Hepatocyte (in vitro differentiated cells): Measurements from ENCODE around the gene SET.

Source experiments
- EZH2 ChIP-seq: fragments of 200-600 bp; sonication (generic); IDR thresholded peaks from 2 replicates; pipeline ENCODE4 v1.6.1; 2016; ENCODE audit warnings: antibody characterized with exemption, mild to moderate bottlenecking, borderline replicate concordance
- TF ChIP-seq, protein P1 (sequence below): fragments of 200-600 bp; sonication (generic); IDR thresholded peaks from 2 replicates; pipeline ENCODE4 v1.5.1; 2016; ENCODE audit warnings: antibody characterized with exemption, mild to moderate bottlenecking; ENCODE audit not compliant: poor library complexity

DNA sequence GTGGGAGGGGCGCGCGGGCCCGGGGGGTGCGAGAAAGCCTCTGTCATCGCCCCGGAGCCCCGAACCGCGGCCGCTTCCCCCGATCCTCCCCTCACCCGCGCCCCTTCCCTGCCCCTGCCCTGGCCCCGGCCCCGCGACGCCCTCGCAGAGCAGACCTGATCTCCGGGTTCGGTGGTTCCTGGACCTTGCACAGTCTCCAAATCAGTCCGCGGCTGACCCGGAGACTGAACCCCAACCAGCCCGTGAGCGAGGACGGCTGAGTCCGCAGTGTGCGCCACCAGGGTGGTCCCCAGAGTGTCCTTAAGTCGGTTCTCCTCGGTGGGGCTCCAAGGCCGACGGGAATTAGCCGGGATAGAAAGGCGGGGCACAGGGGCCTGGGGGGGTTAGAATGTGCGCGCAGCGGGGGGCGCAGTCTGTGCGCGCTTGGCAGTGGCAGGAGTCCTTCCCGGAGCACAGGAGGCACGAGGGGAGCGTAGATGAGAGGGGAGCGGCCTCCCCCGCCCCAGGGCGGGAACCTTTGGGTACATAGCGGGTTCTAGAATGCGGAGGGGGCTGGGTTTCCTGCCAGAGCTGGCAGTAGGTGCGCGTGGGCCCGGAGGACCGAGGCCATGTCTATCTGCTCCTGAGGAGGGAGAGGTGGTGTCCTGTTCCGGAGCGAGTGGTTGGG, 14.1 kb downstream of the SET start:
- TF ChIP-seq, protein P1, sequence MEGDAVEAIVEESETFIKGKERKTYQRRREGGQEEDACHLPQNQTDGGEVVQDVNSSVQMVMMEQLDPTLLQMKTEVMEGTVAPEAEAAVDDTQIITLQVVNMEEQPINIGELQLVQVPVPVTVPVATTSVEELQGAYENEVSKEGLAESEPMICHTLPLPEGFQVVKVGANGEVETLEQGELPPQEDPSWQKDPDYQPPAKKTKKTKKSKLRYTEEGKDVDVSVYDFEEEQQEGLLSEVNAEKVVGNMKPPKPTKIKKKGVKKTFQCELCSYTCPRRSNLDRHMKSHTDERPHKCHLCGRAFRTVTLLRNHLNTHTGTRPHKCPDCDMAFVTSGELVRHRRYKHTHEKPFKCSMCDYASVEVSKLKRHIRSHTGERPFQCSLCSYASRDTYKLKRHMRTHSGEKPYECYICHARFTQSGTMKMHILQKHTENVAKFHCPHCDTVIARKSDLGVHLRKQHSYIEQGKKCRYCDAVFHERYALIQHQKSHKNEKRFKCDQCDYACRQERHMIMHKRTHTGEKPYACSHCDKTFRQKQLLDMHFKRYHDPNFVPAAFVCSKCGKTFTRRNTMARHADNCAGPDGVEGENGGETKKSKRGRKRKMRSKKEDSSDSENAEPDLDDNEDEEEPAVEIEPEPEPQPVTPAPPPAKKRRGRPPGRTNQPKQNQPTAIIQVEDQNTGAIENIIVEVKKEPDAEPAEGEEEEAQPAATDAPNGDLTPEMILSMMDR = no peak
- no peak for TF ChIP-seq EZH2
